Endothelial cell of umbilical vein (primary cell): ENCODE results near the gene ATP13A3. TPM values are rescaled to one million over a fixed set of nuclear protein-coding genes. Genes with fewer than 3 reads are reported as not detected.

ENCODE experiments used
- BruUV-seq: library from RNA; stranded (reverse); fragments of 400-500 nt; replicated peaks from 2 replicates; lab custom pipeline; 2021; lab: Mats Ljungman, UMichigan
- CTCF ChIA-PET: fragments of 300-600, 350-600 bp; sonication (Branson Sonifier 250); formaldehyde crosslinking; loops from one replicate; lab custom pipeline; 2021; ENCODE audit warnings: antibody characterized with exemption, inconsistent platforms; lab: Charles Lee
- POLR2A ChIA-PET: fragments of 300-600, 350-600 bp; sonication (Branson Sonifier 250); formaldehyde crosslinking; loops from one replicate; lab custom pipeline; 2021; ENCODE audit warnings: antibody characterized with exemption, inconsistent platforms; lab: Charles Lee
- DNase-seq: peaks from one replicate; pipeline ENCODE4 v3.0.0-alpha.2; 2011; ENCODE audit warnings: low read depth, low spot score
- FAIRE-seq: peaks from 2 replicates; lab custom pipeline; 2011; peaks lifted over from hg19 to GRCh38; lab: Jason Lieb, UNC
- H2AFZ ChIP-seq: 2 replicates; pipeline ENCODE4 v1.6.0; 2012; ENCODE audit warnings: low read depth, low read length, control low read depth, inconsistent platforms
- H3K27ac ChIP-seq: 2 replicates; pipeline ENCODE4 v1.5.1; 2011; ENCODE audit warnings: low read depth, mild to moderate bottlenecking, control low read depth, low read length, moderate library complexity; ENCODE audit not compliant: insufficient read depth
- H3K27me3 ChIP-seq, 2 experiments: 2 replicates each; pipeline versions ENCODE4 v1.6.0 to v1.6.1; 2011; ENCODE audit warnings: low read length in 2 of 2, mixed read lengths in 1 of 2; ENCODE audit not compliant: control insufficient read depth in 2 of 2, insufficient read depth in 2 of 2
- H3K36me3 ChIP-seq, 2 experiments: 2 replicates in 1 of 2; 3 replicates in 1 of 2; pipeline ENCODE4 v1.5.1; 2011; ENCODE audit warnings: low read length in 2 of 2, mild to moderate bottlenecking in 1 of 2, moderate library complexity in 1 of 2; ENCODE audit not compliant: control insufficient read depth in 2 of 2, insufficient read depth in 2 of 2; ENCODE audit errors: extremely low read depth in 1 of 2
- H3K4me1 ChIP-seq: 3 replicates; pipeline ENCODE4 v1.5.1; 2011; ENCODE audit warnings: mild to moderate bottlenecking, low read length; ENCODE audit not compliant: control insufficient read depth, insufficient read depth; ENCODE audit errors: extremely low read depth
- H3K4me2 ChIP-seq: 2 replicates; pipeline ENCODE4 v1.6.1; 2011; ENCODE audit warnings: low read length, control low read depth, mixed read lengths; ENCODE audit not compliant: insufficient read depth
- H3K4me3 ChIP-seq, 3 experiments: fragments of 200-600 bp in 1 of 3; sonication (generic), shearing (Covaris generic) in 1 of 3; replicated peaks in 1 of 3; 2 replicates each; pipeline ENCODE4 v1.5.1; 2011 to 2016; ENCODE audit warnings: control low read depth in 3 of 3, low read length in 3 of 3, mild to moderate bottlenecking in 2 of 3, inconsistent platforms in 1 of 3, low read depth in 1 of 3, moderate library complexity in 1 of 3; ENCODE audit not compliant: insufficient read depth in 1 of 3
- H3K79me2 ChIP-seq: 2 replicates; pipeline ENCODE4 v1.6.0; 2012; ENCODE audit warnings: low read length, inconsistent platforms; ENCODE audit not compliant: control insufficient read depth, insufficient read depth
- H3K9ac ChIP-seq: replicated peaks from 2 replicates; pipeline ENCODE3; 2011; ENCODE audit warnings: low read length, control low read depth; ENCODE audit not compliant: insufficient read depth; ENCODE audit errors: extremely low read depth
- H3K9me1 ChIP-seq: replicated peaks from 3 replicates; pipeline ENCODE4 v1.6.0; 2011; ENCODE audit warnings: mild to moderate bottlenecking, low read length; ENCODE audit not compliant: control insufficient read depth, insufficient read depth; ENCODE audit errors: extremely low read depth
- H3K9me3 ChIP-seq: replicated peaks from 2 replicates; pipeline ENCODE4 v1.5.1; 2012; ENCODE audit warnings: low read length, inconsistent platforms; ENCODE audit not compliant: control insufficient read depth, insufficient read depth
- H4K20me1 ChIP-seq: replicated peaks from 2 replicates; pipeline ENCODE3; 2011; ENCODE audit warnings: mild to moderate bottlenecking, low read length; ENCODE audit not compliant: control insufficient read depth, insufficient read depth; ENCODE audit errors: extremely low read depth
- CTCF ChIP-seq, 2 donors: IDR thresholded peaks; 1 replicate in 1 of 2; 2 replicates in 1 of 2; pipeline ENCODE4 v1.5.1; 2011; ENCODE audit warnings: low read length in 2 of 2, mild to moderate bottlenecking in 2 of 2, moderate library complexity in 2 of 2, control low read depth in 1 of 2, inconsistent platforms in 1 of 2, low read depth in 1 of 2; ENCODE audit not compliant: insufficient read depth in 1 of 2; ENCODE audit errors: extremely low read depth in 1 of 2
- EZH2 ChIP-seq: IDR thresholded peaks from 2 replicates; pipeline ENCODE4 v1.6.1; 2012; ENCODE audit warnings: borderline replicate concordance, low read depth, mild to moderate bottlenecking, moderate library complexity, low read length, inconsistent platforms; ENCODE audit not compliant: severe bottlenecking
- FOS ChIP-seq: IDR thresholded peaks from 2 replicates; pipeline ENCODE4 v1.6.1; 2011; ENCODE audit warnings: mild to moderate bottlenecking, low read length, moderate library complexity, borderline replicate concordance; ENCODE audit not compliant: insufficient read depth
- GATA2 ChIP-seq: IDR thresholded peaks from 2 replicates; pipeline ENCODE4 v1.7.0; 2011; ENCODE audit warnings: low read depth, mild to moderate bottlenecking, moderate library complexity, mixed read lengths, low read length; ENCODE audit not compliant: insufficient read length, insufficient read depth
- JUN ChIP-seq: IDR thresholded peaks from 2 replicates; pipeline ENCODE4 v1.6.1; 2011; ENCODE audit warnings: borderline replicate concordance, low read depth; ENCODE audit not compliant: insufficient read length, insufficient read depth
- MAX ChIP-seq: IDR thresholded peaks from 2 replicates; pipeline ENCODE4 v1.6.1; 2011; ENCODE audit not compliant: insufficient read depth, insufficient read length
- MYC ChIP-seq: IDR thresholded peaks from one replicate; pipeline ENCODE4 v1.6.1; 2011; ENCODE audit warnings: mild to moderate bottlenecking, low read depth, low read length
- POLR2A ChIP-seq: IDR thresholded peaks from 2 replicates; pipeline ENCODE4 v1.6.1; 2012; ENCODE audit warnings: low read depth, mild to moderate bottlenecking, control low read depth, low read length
- POLR2AphosphoS5 ChIP-seq: IDR thresholded peaks from 2 replicates; pipeline ENCODE4 v1.6.1; 2012; ENCODE audit warnings: low read depth, mild to moderate bottlenecking, control low read depth, low read length, moderate library complexity; ENCODE audit not compliant: insufficient read depth
- dilution Hi-C: fragments of 300-500 bp; cut with MboI; formaldehyde crosslinking; loops from one replicate; pipeline ENCODE4 v1.15.0; 2019; ENCODE audit warnings: low sequenced_read_pairs; ENCODE audit not compliant: extremely low pct_ligation_motif_present
- intact Hi-C: fragments of 100-400 bp; cut with micrococcal nuclease; formaldehyde crosslinking; loops from one replicate; pipeline ENCODE4 v1.10.0; 2022
- polyA plus RNA-seq, 4 experiments: library from polyadenylated mRNA; depleted of rRNA in 3 of 4; stranded (reverse) in 3 of 4; unstranded in 1 of 4; fragments of >200 nt; gene quantifications; 2 replicates each; pipeline versions ENCODE4 v1.2.1 to v1.2.3, GENCODE V29; 2011 to 2012; ENCODE audit warnings: missing spikeins in 1 of 4
- total RNA-seq: library from RNA; stranded (reverse); gene quantifications from 2 replicates; pipeline ENCODE4 v1.2.3, GENCODE V29; 2021

The ATP13A3 gene
- total and polyA plus RNA-seq, 2 donors (not counting 3 experiments of a cell fraction or from before 2014, with no cell fraction given), result 12.0 to 59.0 TPM

- Histone ChIP-seq H3K79me2 (no peaks in the 10 kb centered on the region), H3K4me3 (no peak overlapping the region), H3K27ac (no peak overlapping the region), H3K27me3 (no peaks in the 10 kb centered on the region), H4K20me1 (no peaks in the 10 kb centered on the region), H3K4me2 (no peak overlapping the region), H3K9me1 (no peaks in the 10 kb centered on the region), H2AFZ (no peak overlapping the region), H3K4me1 (peaks cover 12% of the 10 kb centered on the region), H3K9me3 (no peaks in the 10 kb centered on the region), H3K9ac (no peak overlapping the region), H3K36me3 (no peaks in the 10 kb centered on the region)
- no TSS peak for BruUV-seq
- FAIRE-seq, result no peak
- TF ChIP-seq FOS (no peak), MAX (no peak), MYC (no peak), CTCF (IDR thresholded peaks at IDR 0.05; ENCODE audit: extremely low read depth in 1 of 2, insufficient read depth in 1 of 2, low read depth in 1 of 2, low read length in 2 of 2) (no peak), EZH2 (no peak), JUN (no peak), POLR2A (no peak), POLR2AphosphoS5 (no peak), GATA2 (no peak)
- intact Hi-C loops, result no loop called here
- dilution Hi-C loops, result no loop called here
- no peak for DNase-seq
- POLR2A ChIA-PET, result no interaction called here
- CTCF ChIA-PET, result interaction anchor here (0.8 to 1.7 kb wide), 6 partner anchors 24 to 133 kb away, joined by 3 to 6 read pairs (median 4); no protein-coding TSS in a partner anchor
These were observed 11.2 kb upstream of the ATP13A3 start for GRCh38 chr3:194497799-194498575.
